Natural killer cell (primary cell): ENCODE measurements around the gene PTPN11. TPM values are rescaled to one million over a fixed set of nuclear protein-coding genes. Genes with fewer than 3 reads are reported as not detected.
A peak's percentile ranks its signal among the peaks of the same experiment; 100 is the strongest.

ENCODE experiments used
- ATAC-seq, 3 donors: fragments of 150-1000 bp in 2 of 3; fragments of 200-7000 bp in 1 of 3; cut with Tn5 transposase; 1 replicate in 1 of 3; 2 replicates in 2 of 3; pipeline ENCODE4 v1.10.0; 2021; ENCODE audit warnings: mild to moderate bottlenecking in 2 of 3, moderate library complexity in 2 of 3
- DNase-seq, 2 donors: peaks; one replicate each; pipeline versions ENCODE4 v3.0.0 to v3.0.0-alpha.2; 2013 to 2021; ENCODE audit warnings: mixed read lengths in 1 of 2
- H3K27ac ChIP-seq: one replicate; pipeline ENCODE4 v1.5.1; 2013; ENCODE audit warnings: mild to moderate bottlenecking, low read length
- H3K27me3 ChIP-seq: one replicate; pipeline ENCODE4 v1.6.1; 2013; ENCODE audit warnings: low read length; ENCODE audit not compliant: control insufficient read depth, insufficient read depth
- H3K36me3 ChIP-seq: one replicate; pipeline ENCODE4 v1.6.1; 2013; ENCODE audit warnings: low read length; ENCODE audit not compliant: control insufficient read depth, insufficient read depth
- H3K4me1 ChIP-seq: one replicate; pipeline ENCODE4 v1.6.1; 2013; ENCODE audit warnings: low read length; ENCODE audit not compliant: control insufficient read depth, insufficient read depth
- H3K4me3 ChIP-seq: one replicate; pipeline ENCODE4 v1.5.1; 2013; ENCODE audit warnings: low read length
- H3K9me3 ChIP-seq: one replicate; pipeline ENCODE4 v1.6.1; 2013; ENCODE audit warnings: low read length; ENCODE audit not compliant: control insufficient read depth, insufficient read depth
- H3K27ac Mint-ChIP-seq, 2 donors: one replicate each; pipeline ENCODE4 v1.8.0; 2022; ENCODE audit warnings: mild to moderate bottlenecking in 2 of 2, mixed read lengths in 2 of 2, moderate library complexity in 1 of 2
- H3K27me3 Mint-ChIP-seq, 2 donors: one replicate each; pipeline ENCODE4 v1.8.0; 2022; ENCODE audit warnings: low read depth in 2 of 2, mixed read lengths in 2 of 2
- H3K36me3 Mint-ChIP-seq: one replicate; pipeline ENCODE4 v1.8.0; 2022; ENCODE audit warnings: mixed read lengths
- H3K4me1 Mint-ChIP-seq, 2 donors: one replicate each; pipeline ENCODE4 v1.8.0; 2022; ENCODE audit warnings: mixed read lengths in 2 of 2
- H3K4me3 Mint-ChIP-seq: one replicate; pipeline ENCODE4 v1.8.0; 2022; ENCODE audit warnings: mild to moderate bottlenecking, moderate library complexity, mixed read lengths
- H3K9me3 Mint-ChIP-seq, 2 donors: one replicate each; pipeline ENCODE4 v1.8.0; 2022; ENCODE audit warnings: mixed read lengths in 2 of 2
- CTCF ChIP-seq: fragments of 200-600 bp; IDR thresholded peaks from one replicate; pipeline ENCODE4 v1.8.0; 2022; ENCODE audit warnings: antibody characterized with exemption
- WGBS: methylation state at CpG from one replicate; pipeline ENCODE4 v1.1.7; 2013; ENCODE audit warnings: missing lambda C conversion rate; ENCODE audit not compliant: insufficient coverage; 5-methylcytosine and 5-hydroxymethylcytosine counted together
- intact Hi-C: fragments of 100-400 bp; cut with micrococcal nuclease; formaldehyde crosslinking; loops from one replicate; pipeline ENCODE4 v1.14.2; 2022
- total RNA-seq, 4 donors: library from RNA; stranded (reverse); fragments of 120-200 nt in 1 of 4; gene quantifications; one replicate each; pipeline versions ENCODE4 v1.2.3 to v1.2.4, GENCODE V29; 2013 to 2022

PTPN11 gene
- total RNA-seq, 3 donors from 2014 or later (not counting 1 experiment from before 2014, with no cell fraction given) = 57.3 to 72.1 (median 63.8) TPM

GRCh38 chr12:112425582-112426382 is 7.0 kb downstream of the PTPN11 start:
- DNase-seq (no peak), ATAC-seq (no peak)
- peak overlapping the region in 1 of 2 donors; percentile 40 for H3K27ac Mint-ChIP-seq
- WGBS = 75% methylated on average over 4 of the region's 7 CpGs
- no peak overlapping the region for H3K4me3 Mint-ChIP-seq
- H3K36me3 Mint-ChIP-seq = no peaks in the 10 kb centered on the region
- Histone ChIP-seq H3K4me1 (peaks cover 4% of the 10 kb centered on the region), H3K27ac (no peak overlapping the region), H3K27me3 (no peaks in the 10 kb centered on the region), H3K36me3 (no peaks in the 10 kb centered on the region), H3K9me3 (no peaks in the 10 kb centered on the region), H3K4me3 (no peak overlapping the region)
- no peaks in the 10 kb centered on the region for H3K27me3 Mint-ChIP-seq
- H3K4me1 Mint-ChIP-seq = peaks cover 41 to 46% of the 10 kb centered on the region in 2 donors
- no peaks in the 10 kb centered on the region for H3K9me3 Mint-ChIP-seq
- TF ChIP-seq CTCF = no peak
- intact Hi-C loops = no loop called here

- H3K9me3 ChIP-seq = no peaks in the 10 kb centered on the region
- H3K27me3 Mint-ChIP-seq = no peaks in the 10 kb centered on the region
- WGBS = 100% methylated on average over 2 of the region's 2 CpGs
- TF ChIP-seq CTCF = no peak
- no peak overlapping the region for H3K4me3 ChIP-seq
- no peak overlapping the region for H3K4me3 Mint-ChIP-seq
- H3K27ac Mint-ChIP-seq = no peak overlapping the region
- H3K9me3 Mint-ChIP-seq = no peaks in the 10 kb centered on the region
- no peak overlapping the region for H3K27ac ChIP-seq
- DNase-seq = no peak
- H3K4me1 ChIP-seq = peaks cover 4% of the 10 kb centered on the region
- no peaks in the 10 kb centered on the region for H3K36me3 ChIP-seq
- intact Hi-C loops = no loop called here
- H3K27me3 ChIP-seq = no peaks in the 10 kb centered on the region
- peaks cover 39 to 44% of the 10 kb centered on the region in 2 donors for H3K4me1 Mint-ChIP-seq
- ATAC-seq = no peak
- H3K36me3 Mint-ChIP-seq = no peaks in the 10 kb centered on the region
Measured at GRCh38 chr12:112427760-112428159, 9.0 kb downstream of the PTPN11 start.

GRCh38 chr12:112430929-112431328 is 12.2 kb downstream of the PTPN11 start:
- intact Hi-C loops = no loop called here
- H3K4me3 Mint-ChIP-seq = no peak overlapping the region
- H3K4me1 Mint-ChIP-seq = peaks cover 29 to 31% of the 10 kb centered on the region in 2 donors
- no peaks in the 10 kb centered on the region for H3K36me3 ChIP-seq
- no peaks in the 10 kb centered on the region for H3K27me3 ChIP-seq
- no peak for TF ChIP-seq CTCF
- H3K9me3 Mint-ChIP-seq = no peaks in the 10 kb centered on the region
- peak overlapping the region in 1 of 2 donors; percentile 57 for H3K27ac Mint-ChIP-seq
- WGBS = 52% methylated on average over 4 of the region's 5 CpGs
- H3K9me3 ChIP-seq = no peaks in the 10 kb centered on the region
- DNase-seq (no peak), ATAC-seq (no peak)
- no peak overlapping the region for H3K27ac ChIP-seq
- H3K4me1 ChIP-seq = no peaks in the 10 kb centered on the region
- H3K27me3 Mint-ChIP-seq = no peaks in the 10 kb centered on the region
- no peak overlapping the region for H3K4me3 ChIP-seq
- no peaks in the 10 kb centered on the region for H3K36me3 Mint-ChIP-seq
